Left forelimb (tissue), 1 donor: ENCODE measurements around the gene S100A9.
A peak's percentile ranks its signal among the peaks of the same experiment; 100 is the strongest.
"Not testable (repeated sequence)": the region's sequence is repeated elsewhere in the genome, so short reads cannot be mapped to it uniquely, and the experiment has no call there.

Source experiments
- DNase-seq: peaks from one replicate; pipeline ENCODE4 v3.0.0-alpha.2; 2018; ENCODE audit warnings: low spot score

Gene S100A9

DNA sequence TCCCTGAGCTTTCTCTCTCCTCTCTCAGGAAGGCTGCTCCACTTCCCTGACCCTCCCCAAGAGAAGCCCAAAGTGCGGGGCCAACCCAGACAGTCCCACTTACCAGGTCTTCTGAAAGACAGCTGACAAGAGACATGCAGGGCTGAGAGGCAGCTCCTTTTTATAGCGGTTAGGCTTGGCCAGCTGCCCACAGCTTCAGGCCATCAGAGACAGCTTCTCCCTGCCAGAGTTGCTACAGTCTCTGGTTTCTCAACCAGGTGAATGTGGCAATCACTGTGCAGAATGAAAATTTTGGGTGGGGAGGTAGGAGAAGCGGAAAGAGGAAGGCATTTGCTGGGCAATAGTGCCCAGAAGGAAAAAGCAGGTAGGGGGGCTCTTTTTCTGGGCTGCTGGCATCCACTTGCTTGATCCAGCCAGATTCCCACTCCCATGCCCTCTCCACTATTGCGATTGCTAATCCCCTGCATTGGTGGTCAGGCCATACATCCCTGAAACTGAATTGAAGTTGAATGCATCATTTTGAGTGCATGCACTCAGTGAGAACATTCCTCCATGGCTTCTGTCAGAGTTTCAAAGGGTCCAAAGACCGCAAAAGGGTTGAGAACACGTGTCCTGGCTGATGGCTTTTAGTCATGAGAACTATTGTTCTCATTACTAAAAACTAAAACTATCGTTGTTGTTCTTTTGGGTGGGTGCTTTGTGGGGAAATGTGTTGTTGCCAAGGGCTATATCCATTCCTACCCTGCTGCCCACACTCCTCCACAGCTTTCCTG, 33.5 kb downstream of the S100A9 start, which contains the start of gene S100A8:
Gene S100A8 (minus strand): TSS at position 136 of the 773 bp plus-strand sequence. CDS start 538 bp downstream, outside the sequence.
- peak; percentile 41 for DNase-seq

DNA sequence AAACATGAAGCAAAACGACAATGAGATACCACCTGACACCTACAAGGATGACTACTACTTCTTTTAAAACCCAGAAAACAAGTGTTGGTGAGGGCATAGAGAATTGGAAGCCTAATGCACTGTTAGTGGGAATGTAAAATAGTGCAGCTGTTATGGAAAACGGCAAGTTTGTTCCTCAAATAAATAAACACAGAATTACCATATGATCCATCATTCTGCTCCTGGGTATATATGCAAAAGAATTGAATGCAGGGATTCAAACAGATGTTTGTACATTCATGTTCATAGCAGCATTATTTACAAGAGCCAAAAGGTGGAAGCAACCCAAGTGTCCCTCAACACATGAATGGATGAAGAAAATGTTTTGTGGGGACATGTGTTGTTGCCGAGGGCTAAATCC, 34.6 kb downstream of the S100A9 start:
- DNase-seq = no peak

DNA sequence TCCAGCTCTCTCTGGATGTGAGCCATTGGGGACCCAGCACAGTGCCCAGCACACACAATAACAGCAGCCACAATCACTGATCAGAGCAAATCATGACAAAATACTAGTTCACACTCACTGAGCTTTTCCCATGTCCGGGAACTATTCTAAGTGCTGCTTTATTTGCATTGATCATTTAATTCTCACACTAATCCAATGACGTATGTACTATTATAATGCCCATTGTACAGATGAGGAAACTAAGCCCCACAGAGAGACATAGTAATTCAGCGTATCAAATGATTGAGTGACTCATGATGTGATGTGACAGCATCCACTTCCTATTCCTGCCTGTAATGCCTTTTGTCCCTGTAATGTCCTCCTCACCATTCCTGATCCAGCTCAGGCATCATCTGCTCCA, 35.2 kb downstream of the S100A9 start:
- no peak for DNase-seq

DNA sequence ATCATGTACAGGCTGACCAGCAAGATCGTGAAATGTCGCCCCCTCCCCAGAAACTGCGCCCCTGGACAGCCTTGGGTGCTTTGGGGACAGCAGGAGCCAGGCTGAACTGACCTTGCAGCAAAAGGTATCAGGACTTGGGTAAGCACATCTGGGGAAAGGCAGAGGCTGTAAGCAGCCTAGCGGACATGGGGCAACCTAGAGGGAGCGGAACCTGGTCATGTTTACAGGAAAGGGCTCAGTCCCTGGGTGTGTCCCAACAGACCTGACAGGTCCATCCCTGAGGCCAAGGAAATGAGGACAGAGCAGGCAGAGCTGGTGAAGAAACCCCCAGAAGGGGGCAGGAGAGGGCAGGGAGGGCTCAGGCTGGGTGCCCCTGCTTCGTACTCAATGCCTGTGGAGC, 36.3 kb downstream of the S100A9 start:
- DNase-seq = no peak

DNA sequence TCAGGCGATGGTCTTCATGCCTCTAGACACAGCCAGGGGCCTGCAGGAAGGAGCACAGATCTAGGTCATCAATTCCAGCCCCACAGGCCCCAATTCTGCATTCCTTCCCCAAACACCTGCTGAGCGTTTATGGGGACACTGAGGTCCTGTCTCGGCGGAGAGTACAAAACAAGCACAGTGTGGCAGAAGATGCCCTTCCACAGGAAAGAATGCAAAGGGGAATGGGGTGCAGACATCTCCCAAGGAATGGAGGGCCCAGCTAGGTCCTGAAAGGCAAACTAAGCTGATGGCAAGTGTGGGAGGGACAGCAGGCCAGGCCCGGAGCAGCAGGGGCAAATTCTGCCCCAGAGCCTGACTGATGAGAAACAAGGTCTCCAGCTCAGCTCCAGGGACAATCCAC, 36.7 kb downstream of the S100A9 start:
- DNase-seq = no peak

DNA sequence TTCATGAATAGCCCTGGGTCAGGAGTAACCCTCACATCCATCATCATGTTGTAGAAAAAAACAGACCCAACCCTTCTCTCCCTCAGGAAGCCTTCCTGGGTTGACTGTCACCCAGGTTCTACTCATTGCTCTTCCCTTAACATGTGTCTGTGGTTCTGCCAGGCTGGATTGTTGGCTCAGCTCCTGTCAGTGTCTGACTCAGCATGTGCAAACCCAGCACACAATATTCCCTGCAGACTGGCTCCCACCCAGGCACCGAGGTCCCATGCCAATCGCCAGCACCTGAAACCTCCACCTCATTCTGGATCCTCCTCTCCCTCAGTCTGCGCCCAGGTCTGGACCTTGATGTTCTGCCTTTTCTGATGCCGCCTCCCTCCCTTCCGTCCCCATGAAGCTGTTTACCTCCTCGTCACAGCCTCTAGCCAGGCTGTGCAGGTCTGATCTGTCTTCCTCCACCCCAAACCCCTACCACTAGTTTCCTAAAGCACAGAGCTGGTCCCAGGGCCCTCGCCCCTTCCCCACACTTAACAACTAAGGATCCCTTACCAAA, 37.6 kb downstream of the S100A9 start:
- no peak for DNase-seq

DNA sequence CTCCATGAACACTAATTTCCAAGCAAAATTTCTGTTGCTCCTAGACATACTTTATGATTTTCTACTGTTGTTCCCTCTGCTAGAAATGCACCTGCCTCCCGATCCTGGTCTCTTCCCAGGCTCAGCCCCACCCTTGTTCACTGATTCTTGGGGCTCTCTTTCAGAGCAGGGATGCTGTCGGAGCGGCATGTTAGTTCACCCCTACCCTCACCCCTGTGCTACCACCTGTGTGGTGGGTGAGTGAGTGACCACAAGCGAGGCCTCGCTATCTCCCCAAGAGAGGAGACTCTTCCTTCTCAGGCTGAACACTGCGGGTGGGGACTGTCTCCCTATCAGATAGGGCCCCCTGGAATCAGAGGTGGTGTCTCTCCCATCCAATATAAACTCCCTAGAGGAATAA, 38.1 kb downstream of the S100A9 start:
- no peak for DNase-seq

DNA sequence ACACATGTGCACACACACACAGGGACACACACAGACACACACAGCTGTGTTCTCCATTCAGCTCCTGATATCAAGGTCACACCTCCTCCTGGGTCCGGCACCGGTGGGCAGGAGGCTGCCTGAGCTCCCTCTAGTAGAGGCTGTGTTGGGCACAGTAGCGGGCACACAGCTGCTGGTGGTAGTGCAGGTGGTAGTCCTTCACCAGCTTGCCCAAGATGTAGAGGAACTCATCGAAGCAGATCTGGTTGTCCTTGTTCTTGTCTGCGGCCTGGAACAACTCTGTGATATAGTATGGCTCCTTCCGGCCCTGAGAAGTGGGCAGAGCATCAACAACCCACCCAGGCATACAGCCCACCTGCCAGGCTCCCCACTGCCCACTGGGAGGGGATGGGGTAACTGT, 38.8 kb downstream of the S100A9 start:
- peak; percentile 31 for DNase-seq

DNA sequence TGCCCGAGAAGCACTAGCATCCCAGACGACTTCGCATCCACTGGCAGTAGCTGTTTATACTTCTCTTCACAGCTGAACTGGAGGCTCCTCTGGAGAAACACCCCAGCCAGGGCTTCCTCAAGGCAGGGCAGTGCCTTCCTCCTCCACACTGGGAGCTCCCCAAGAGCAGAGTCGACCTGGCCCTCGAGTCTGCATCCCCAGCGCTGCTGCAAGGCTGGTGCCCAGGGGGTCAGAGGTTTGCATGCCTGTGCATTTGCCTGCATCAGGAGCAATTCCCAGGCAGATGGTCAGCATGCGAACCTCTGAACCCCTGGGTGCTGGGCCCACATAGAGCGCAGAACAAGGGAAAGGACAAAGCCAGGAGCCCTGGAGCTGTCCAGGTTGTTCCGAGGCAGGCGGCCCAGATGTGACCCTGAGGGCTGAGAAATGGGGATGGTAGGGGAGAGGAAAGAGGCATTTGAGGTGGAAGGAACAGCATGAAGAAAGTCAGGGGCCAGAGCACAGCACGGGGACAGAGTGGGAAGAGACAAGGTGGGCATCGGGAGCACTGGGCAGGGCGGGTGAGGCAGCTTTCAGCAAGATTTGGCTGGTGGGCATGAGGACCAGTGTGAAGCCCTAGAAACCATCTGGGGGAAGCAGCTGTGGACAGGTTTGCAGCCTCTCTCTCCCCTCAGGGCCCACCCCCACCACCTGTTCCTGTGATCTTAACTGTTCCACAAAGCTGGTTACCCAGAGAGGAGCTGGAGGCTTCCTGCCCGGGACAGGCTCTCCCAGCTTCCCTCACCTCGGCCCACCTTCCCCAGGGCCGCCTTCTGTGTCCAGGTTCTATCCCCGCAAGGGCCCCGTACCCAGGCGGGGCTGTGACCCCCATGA, 39.6 kb downstream of the S100A9 start:
- DNase-seq = peak; percentile 52

DNA sequence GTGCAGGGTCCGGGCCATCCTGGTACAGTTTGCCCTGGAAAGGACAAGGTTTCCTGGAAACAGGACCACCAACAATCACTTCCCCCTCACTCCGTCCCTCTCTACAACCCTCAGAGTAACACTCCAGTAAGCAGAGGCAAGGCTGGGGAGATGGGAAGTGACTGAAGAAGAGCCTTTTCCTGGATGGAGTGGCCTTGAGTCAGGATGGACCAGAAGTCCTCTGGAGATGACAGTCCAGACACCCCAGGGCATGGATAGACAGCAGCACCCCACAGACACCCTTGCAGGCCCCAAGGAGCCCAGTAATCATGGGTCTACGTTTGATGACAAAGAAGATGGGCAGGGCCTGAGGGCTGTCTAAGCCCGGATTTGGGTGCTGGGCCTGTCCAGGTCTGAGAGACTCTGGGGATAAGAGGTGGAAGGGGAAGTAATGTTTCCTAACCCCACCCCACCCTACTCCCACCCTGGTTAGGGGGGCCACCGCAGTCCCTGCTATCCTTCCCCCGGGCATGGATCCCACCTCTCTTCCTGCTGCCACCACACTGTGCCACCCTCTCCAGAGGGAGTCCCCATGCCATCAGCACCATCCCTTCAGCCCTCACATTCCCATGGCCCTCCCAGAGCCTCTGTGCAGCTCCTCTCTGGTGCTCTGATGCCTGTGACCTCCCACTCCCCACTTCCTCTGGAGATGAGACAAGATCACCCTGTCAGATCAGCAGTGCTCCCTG, 40.4 kb downstream of the S100A9 start:
- DNase-seq = peak; percentile 50

DNA sequence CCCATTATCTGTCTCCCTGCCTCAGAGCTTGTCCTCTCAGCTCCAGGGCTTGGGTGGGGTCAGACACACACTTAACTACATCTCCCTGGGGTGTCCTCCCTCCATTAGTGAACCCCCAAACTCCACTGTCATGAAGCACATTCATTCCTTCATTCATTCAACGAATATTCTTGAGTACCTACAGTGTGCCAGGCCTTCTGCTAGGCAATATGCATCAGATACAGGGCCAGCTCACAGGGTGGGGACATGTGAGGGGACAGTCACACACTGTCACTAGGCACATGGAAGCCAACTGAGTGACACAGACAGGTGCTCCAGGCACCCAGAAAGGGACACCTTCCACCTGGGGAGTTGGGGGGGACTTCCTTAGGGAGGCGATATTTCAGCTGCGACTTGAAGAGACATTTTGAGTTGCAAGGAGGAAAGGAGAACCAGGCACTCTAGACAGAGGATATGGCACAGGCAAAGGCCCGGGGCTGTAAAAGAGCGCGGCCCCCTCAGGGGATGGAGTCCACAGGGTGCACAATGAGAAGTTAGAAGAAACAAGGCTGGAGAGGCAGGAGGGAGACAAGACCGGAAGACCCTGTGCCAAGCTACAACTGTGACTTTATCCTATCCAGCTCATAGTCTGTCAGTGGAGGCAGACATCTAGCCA, 41.9 kb downstream of the S100A9 start:
- DNase-seq = peak; percentile 34

DNA sequence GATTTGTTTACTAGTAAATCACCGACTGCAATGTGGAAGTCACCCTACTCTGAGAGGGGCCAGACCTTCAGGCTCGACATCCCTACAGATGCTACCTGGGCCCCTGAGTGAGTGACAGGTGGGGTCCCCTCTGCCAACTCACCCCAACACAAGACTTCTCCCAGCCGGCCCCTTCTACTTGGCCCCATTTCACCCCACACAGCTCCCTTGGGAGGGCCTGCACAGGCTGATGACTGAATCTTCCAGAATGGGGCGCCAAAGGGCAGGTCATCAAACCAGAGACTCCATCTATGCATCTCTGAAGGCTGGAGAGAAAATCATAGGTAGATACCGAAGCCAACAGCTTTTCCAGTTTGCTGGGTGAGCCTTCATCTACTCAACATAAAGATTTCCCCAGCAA, 42.6 kb downstream of the S100A9 start:
- no peak for DNase-seq

DNA sequence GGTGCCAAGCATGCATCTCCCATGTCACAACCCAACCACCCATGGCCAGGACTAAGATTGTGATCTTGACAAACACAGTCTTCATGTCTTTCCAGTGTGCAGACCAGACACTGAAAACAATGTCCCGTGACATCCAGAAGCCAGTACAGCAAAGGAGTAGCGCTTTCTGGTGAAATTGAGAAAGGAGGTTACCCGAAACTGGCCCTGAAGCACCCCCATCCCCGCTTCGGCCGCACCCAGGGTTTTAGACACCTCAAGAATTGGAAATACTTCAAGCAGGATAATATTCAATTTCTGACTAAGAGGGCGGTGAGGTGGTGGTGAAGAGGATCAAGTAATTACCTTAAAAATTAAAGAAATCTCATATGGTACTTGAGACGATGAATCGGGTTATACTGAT, 43.8 kb downstream of the S100A9 start:
- peak; percentile 17 for DNase-seq

DNA sequence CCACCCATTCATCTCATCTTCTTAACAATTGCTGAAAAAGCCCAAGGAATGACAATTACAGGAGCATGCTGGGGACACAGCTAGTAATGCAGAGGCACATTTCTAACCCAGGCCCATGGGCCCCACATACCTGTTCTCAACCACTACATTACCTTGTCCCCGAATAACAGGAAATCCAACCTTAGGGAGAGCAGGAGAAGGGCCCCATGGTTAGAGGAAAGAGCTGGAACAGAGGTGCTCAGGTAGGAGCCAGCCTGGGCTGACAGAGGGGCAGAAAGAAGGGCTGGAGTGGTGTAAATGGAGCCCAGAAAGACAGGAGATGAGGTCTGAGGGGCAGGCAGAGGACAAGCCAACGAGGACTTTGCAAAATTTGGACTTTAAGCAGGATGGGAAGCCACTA, 44.6 kb downstream of the S100A9 start:
- peak; percentile 20 for DNase-seq

DNA sequence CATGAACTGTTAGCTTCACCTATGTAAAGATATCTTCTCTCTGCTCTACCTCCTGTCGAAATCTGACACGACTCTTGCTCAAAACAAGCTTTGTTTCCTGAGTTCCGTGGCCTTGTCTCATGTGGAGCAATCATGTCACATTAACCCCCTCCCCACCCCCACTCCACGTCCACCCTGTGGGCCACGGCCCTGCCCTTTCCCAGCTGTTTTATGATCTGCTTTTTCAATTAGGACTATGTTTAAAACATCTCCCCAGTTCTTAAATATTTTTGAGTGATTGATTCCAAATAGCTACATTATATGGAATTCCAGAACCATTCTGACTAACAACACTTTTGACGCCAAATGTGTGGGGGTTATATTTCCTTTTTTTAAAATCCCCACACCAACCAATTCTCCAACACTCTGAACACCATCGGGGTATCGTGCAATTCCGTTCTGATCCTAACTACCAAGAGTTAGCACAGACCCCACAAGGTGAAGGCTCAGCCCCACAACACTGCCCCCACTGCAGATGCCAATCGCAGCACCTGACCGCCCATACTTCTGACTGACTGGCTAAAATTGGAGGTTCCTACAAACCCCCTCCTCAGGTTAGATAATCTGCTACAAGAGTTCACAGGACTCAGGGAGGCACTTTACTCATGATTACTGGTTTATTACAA, 45.9 kb downstream of the S100A9 start:
- DNase-seq = peak; percentile 30

DNA sequence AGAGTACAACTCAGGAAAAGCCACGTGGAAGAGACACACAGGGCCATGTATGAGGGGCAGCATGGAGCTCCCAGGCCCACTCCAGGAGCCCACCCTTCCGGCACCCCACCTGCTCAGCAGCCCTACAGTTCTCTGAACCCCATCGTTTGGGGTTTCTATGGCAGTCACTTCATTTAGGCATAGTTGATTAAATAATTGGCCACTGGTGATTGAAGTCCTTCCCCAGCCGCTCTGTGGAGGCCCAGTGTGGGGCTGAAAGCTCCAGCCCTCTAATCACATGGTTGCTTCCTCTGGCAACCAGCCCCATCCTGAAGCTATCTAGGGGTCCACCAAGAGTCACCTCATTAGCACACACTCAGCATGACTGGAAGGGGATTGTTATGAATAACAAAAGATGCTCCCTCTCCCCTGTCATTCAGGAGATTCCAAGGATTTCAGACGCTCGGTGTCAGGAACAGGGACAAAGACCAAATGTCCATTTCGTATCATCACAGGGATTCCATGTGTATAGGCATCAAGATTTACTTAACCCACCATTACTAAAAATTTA, 46.5 kb downstream of the S100A9 start:
- no peak for DNase-seq

DNA sequence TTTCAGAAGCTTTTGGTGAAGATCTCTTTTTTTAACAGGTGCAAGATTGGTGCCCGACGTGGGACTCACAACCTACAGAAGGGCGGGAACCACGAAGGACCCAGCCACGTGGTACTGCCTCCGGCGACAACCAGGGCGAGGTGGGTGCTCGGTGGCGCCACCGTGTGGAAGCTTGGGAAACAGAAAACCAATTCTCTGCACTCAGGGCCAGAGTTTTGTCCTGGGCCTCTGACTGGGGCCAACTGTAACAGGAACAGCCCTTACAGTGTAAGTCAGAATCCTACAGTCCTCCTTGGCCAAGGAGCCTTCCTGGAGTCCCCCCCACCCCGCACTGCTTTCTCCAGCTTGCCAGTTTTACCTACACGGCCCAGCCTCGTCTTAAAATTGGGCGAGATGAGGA, 47.1 kb downstream of the S100A9 start:
- DNase-seq = peak; percentile 57

DNA sequence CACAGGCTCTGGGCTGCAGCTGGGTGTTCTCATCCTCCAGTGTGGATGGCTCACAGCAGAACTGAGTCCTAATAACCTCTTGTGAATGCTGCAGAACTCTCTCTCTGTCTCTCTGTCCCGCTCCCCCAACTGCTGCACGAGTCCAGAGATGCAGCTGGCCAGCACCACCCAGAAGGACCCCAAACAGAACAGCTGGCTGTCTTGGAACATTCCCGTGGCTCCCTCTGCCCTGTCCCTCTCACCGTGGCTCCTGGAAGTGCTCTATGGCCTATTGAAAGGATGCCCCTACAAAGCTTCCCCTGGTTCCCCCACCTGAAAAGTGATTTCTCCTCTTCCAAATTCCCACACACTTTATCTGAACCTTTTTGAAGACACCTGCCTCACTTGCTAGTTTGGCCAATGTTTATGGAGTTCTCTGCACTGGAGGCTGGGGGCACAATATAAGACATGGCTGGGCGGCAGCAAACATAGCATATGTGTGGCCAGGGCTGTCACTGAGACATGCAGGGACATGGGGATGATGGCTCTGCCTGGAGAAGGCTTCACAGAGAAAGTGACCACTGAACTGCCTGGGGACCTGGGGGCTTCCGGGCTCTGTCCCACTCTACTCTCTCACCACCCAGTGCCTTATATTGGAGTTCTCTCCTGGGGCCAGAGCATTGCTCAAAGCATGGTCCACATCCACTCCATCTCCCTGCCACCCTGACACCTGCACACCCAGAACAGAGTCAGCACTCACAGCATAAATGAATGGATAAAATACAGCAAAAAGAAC, 48.4 kb downstream of the S100A9 start:
- not testable (repeated sequence) for DNase-seq

DNA sequence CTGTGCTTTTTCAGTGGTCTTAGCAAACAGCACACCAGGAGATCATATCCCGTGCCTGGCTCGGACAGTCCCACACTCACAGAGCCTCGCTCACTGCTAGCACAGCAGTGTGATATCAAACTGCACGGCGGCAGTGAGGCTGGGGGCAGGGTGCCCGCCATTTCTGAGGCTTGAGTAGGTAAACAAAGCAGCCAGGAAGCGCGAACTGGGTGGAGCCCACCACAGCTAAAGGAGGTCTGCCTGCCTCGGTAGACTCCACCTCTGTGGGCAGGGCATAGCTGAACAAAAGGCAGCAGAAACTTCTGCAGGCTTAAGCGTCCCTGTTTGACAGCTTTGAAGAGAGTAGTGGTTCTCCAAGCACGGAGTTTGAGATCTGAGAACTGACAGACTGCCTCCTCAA, 49.6 kb downstream of the S100A9 start:
- not testable (repeated sequence) for DNase-seq
